ENCODE results near the gene ZNF586. TPM values are rescaled to one million over a fixed set of nuclear protein-coding genes. Genes with fewer than 3 reads are reported as not detected.
A peak's percentile ranks its signal among the peaks of the same experiment; 100 is the strongest.
"Not testable (repeated sequence)": the region's sequence is repeated elsewhere in the genome, so short reads cannot be mapped to it uniquely, and the experiment has no call there.

ZNF586 gene
- polyA plus RNA-seq, 12 donors = 6.6 to 18.6 (median 12.9) TPM; not detected in 1

GRCh38 chr19:57821095-57821494 is 51.6 kb downstream of the ZNF586 start:
- DNase-seq = not testable (repeated sequence)

DNA sequence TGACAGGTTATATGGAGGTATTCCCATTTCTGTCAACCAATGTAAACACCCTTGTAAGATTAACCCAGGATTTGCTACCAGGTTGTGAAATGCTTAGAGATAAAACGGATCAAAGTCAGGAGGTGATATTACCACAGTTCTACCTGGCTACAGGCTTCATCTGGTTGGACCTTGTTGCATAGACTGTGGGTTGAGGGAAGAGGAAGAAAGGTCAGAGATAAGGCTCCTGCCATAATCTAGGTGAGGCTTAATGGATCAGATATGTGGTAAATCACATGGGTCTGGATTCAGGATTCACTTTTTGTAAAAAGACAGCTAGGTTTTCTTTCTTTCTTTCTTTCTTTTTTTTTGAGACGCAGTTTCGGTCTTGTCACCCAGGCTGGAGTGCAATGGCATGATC is 52.0 kb downstream of the ZNF586 start:
- DNase-seq = not testable (repeated sequence)

- DNase-seq = not testable (repeated sequence)
Measured at GRCh38 chr19:57823155-57823554, 53.7 kb downstream of the ZNF586 start.

DNA sequence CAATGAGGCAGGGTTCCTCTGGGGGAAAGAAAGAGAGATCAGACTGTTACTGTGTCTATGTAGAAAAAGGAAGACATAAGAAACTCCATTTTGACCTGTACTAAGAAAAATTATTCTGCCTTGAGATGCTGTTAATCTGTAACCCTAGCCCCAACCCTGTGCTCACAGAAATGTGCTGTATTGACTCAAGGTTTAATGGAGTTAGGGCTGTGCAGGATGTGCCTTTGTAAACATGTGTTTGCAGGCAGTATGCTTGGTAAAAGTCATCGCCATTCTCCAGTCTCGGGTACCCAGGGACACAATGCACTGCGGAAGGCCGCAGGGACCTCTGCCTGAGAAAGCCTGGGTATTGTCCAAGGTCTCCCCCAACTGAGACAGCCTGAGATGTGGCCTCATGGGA is 54.1 kb downstream of the ZNF586 start:
- not testable (repeated sequence) for DNase-seq

GRCh38 chr19:57825511-57825910 is 56.0 kb downstream of the ZNF586 start:
- DNase-seq = no peak

DNA sequence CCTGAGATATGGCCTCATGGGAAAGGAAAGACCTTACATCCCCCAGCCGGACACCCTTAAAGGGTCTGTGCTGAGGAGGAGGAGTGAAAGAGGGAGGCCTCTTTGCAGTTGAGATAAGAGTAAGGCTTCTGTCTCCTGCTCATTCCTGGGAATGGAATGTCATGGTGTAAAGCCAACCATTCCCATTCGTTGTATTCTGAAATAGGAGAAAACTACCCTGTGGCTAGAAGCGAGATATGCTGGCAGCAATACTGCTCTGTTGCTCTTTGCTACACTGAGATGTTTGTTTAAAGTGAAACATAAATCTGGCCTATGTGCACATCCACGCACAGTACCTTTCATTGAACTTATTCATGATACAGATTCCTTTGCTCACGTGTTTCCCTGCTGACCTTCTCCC is 59.8 kb downstream of the ZNF586 start:
- no peak for DNase-seq

- peak; percentile 43 for DNase-seq
Measured at GRCh38 chr19:57830071-57830602, 60.7 kb downstream of the ZNF586 start, which contains the start of gene ZNF587B. Gene ZNF587B (plus strand): TSS chr19:57830299. CDS start chr19:57830529, 230 bp downstream.

Other genes starting within 250 kb of the ZNF586 start
- 10 to 100 TPM in 2 of 12 donors, 1 to 10 TPM in 9, not detected in 1; 6.0 to 11.0 (median 7.4) TPM for gene ZNF549, start 242.3 kb upstream of the ZNF586 start, polyA plus RNA-seq (ENCODE audit: insufficient read length in 12 of 12)
- 10 to 100 TPM in 10 of 12 donors, 1 to 10 TPM in 1, not detected in 1; 6.1 to 14.4 (median 12.3) TPM for gene ZNF550, start 209.8 kb upstream of the ZNF586 start, polyA plus RNA-seq (ENCODE audit: insufficient read length in 12 of 12)
- 1 to 10 TPM in 10 of 12 donors, not detected in 2; 4.8 to 6.8 (median 5.4) TPM for gene ZNF416, start 190.8 kb upstream of the ZNF586 start, polyA plus RNA-seq (ENCODE audit: insufficient read length in 12 of 12)
- 1 to 10 TPM in 11 of 12 donors, not detected in 1; 3.3 to 8.8 (median 6.7) TPM for gene ZIK1, start 185.5 kb upstream of the ZNF586 start, polyA plus RNA-seq (ENCODE audit: insufficient read length in 12 of 12)
- gene ZNF530, start 169.8 kb upstream of the ZNF586 start, polyA plus RNA-seq (ENCODE audit: insufficient read length in 12 of 12) = 1 to 10 TPM in 10 of 12 donors, not detected in 2; 3.0 to 4.4 (median 3.6) TPM
- 10 to 100 TPM in 11 of 12 donors, not detected in 1; 12.1 to 21.8 (median 14.2) TPM for gene ZNF134, start 155.4 kb upstream of the ZNF586 start, polyA plus RNA-seq (ENCODE audit: insufficient read length in 12 of 12)
- 10 to 100 TPM in 11 of 12 donors, not detected in 1; 12.0 to 28.5 (median 16.9) TPM for gene ZNF211, start 136.5 kb upstream of the ZNF586 start, polyA plus RNA-seq (ENCODE audit: insufficient read length in 12 of 12)
- under 1 TPM in 1 of 12 donors, not detected in 11; 0.30 TPM for gene ZSCAN4, start 100.7 kb upstream of the ZNF586 start, polyA plus RNA-seq (ENCODE audit: insufficient read length in 12 of 12)
- gene ZNF551, start 87.7 kb upstream of the ZNF586 start, polyA plus RNA-seq (ENCODE audit: insufficient read length in 12 of 12) = 1 to 10 TPM in 11 of 12 donors, not detected in 1; 4.7 to 9.6 (median 7.6) TPM
- gene ZNF154, start 60.5 kb upstream of the ZNF586 start, polyA plus RNA-seq (ENCODE audit: insufficient read length in 12 of 12) = 10 to 100 TPM in 9 of 12 donors, 1 to 10 TPM in 2, not detected in 1; 7.3 to 24.5 (median 12.6) TPM
- 10 to 100 TPM in 4 of 12 donors, 1 to 10 TPM in 7, not detected in 1; 4.3 to 12.4 (median 9.3) TPM for gene ZNF671, start 42.1 kb upstream of the ZNF586 start, polyA plus RNA-seq (ENCODE audit: insufficient read length in 12 of 12)
- gene ZNF776, start 22.9 kb upstream of the ZNF586 start, polyA plus RNA-seq (ENCODE audit: insufficient read length in 12 of 12) = 10 to 100 TPM in 10 of 12 donors, 1 to 10 TPM in 1, not detected in 1; 6.2 to 21.1 (median 16.1) TPM
- gene ZNF552, start 45.2 kb downstream of the ZNF586 start, polyA plus RNA-seq (ENCODE audit: insufficient read length in 12 of 12) = 10 to 100 TPM in 1 of 12 donors, 1 to 10 TPM in 9, not detected in 2; 2.1 to 12.9 (median 5.6) TPM
- gene ZNF587B, start 60.6 kb downstream of the ZNF586 start, polyA plus RNA-seq (ENCODE audit: insufficient read length in 12 of 12) = 10 to 100 TPM in 1 of 12 donors, 1 to 10 TPM in 9, not detected in 2; 3.5 to 11.1 (median 6.0) TPM
- gene ZNF587, start 80.2 kb downstream of the ZNF586 start, polyA plus RNA-seq (ENCODE audit: insufficient read length in 12 of 12) = 10 to 100 TPM in 11 of 12 donors, not detected in 1; 11.3 to 32.1 (median 19.0) TPM
- 10 to 100 TPM in 11 of 12 donors, not detected in 1; 17.0 to 56.5 (median 27.9) TPM for gene ZNF814, start 119.4 kb downstream of the ZNF586 start, polyA plus RNA-seq (ENCODE audit: insufficient read length in 12 of 12)
- 10 to 100 TPM in 8 of 12 donors, 1 to 10 TPM in 3, not detected in 1; 3.6 to 27.5 (median 12.9) TPM for gene ZNF417, start 146.9 kb downstream of the ZNF586 start, polyA plus RNA-seq (ENCODE audit: insufficient read length in 12 of 12)
- gene ZNF418, start 165.7 kb downstream of the ZNF586 start, polyA plus RNA-seq (ENCODE audit: insufficient read length in 12 of 12) = 10 to 100 TPM in 5 of 12 donors, 1 to 10 TPM in 6, not detected in 1; 6.8 to 18.9 (median 9.9) TPM
- gene ZNF256, start 178.0 kb downstream of the ZNF586 start, polyA plus RNA-seq (ENCODE audit: insufficient read length in 12 of 12) = 1 to 10 TPM in 10 of 12 donors, not detected in 2; 5.0 to 9.3 (median 6.8) TPM
- gene C19orf18, start 204.9 kb downstream of the ZNF586 start, polyA plus RNA-seq (ENCODE audit: insufficient read length in 12 of 12) = 1 to 10 TPM in 7 of 12 donors, under 1 TPM in 3, not detected in 2; 0.48 to 3.7 (median 1.3) TPM
- gene ZNF606, start 233.1 kb downstream of the ZNF586 start, polyA plus RNA-seq (ENCODE audit: insufficient read length in 12 of 12) = 10 to 100 TPM in 11 of 12 donors, not detected in 1; 10.5 to 27.5 (median 13.2) TPM

Measured in muscle of arm (tissue), 12 donors.